ENCODE measurements around the gene PPM1E.
A peak's percentile ranks its signal among the peaks of the same experiment; 100 is the strongest.
"Not testable (repeated sequence)": the region's sequence is repeated elsewhere in the genome, so short reads cannot be mapped to it uniquely, and the experiment has no call there.

The PPM1E gene

DNA sequence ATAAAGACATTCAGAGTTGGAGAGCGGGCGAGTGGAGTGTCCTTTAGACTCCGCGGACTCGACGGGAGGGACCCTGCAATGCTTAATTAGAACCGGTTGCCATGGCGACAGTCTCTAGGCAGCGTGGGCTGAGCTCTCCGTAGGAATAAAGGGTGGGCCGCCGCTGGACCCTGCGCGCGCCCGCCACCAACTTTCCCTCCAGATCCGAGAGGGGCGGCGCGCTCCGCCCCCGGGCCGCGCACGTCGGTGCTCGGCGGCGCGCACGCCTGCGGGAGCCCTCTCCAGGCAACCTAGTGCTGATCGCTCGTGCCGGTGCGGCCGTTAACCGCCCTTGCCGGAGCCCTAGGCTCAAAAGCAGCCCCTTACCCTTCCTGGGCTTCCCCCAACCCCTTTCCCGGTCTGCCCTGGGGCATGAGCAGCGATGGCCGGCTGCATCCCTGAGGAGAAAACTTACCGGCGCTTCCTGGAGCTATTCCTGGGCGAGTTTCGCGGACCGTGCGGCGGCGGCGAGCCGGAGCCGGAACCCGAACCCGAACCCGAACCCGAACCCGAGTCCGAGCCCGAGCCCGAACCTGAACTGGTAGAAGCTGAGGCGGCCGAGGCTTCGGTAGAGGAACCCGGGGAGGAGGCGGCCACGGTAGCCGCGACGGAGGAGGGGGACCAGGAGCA lies at the start of gene PPM1E:
Gene PPM1E, plus strand, starts transcription at position 278 of the 669 bp plus-strand sequence.
- peak; percentile 16 to 21 for DNase-seq (ENCODE audit: extremely low read depth in 1 of 2, low read depth in 1 of 2)

DNA sequence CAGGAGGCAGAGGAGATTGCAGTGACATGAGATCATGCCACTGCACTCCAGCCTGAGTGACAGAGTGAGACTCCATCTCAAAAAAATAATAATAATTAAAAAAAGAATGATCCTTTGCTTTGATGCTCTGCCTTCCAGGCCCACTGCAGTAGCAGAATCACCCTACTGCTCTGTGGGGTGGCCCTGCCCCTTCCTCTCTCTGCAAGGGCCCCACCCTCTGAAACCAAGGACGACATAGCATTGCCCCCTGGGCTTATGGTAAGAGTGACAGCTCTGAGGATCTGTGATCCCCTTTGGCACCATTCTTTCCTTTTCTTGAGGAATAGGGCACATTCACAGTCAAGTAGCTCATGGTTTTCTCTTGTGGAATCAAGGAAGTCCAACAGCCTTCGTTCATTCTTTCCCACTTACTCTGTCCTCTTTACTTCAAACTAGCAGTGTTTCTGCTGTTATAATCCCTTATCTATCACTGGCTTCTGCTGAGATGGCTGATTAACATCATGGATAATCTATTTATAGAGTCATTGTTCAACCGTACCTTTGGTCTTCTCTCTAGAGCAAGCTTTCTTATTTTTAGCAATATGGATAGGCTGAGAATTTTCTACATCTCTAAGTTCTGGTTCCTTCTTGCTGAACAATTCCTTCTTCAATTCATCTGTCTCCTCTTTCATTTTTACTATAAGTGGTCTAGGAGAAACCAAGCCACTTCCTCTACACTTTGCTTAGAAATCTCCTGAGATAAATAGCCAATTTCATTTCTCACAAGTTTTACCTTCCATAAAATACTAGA lies 49.1 kb upstream of the PPM1E start:
- no peak for DNase-seq (ENCODE audit: extremely low read depth in 1 of 2, low read depth in 1 of 2)

DNA sequence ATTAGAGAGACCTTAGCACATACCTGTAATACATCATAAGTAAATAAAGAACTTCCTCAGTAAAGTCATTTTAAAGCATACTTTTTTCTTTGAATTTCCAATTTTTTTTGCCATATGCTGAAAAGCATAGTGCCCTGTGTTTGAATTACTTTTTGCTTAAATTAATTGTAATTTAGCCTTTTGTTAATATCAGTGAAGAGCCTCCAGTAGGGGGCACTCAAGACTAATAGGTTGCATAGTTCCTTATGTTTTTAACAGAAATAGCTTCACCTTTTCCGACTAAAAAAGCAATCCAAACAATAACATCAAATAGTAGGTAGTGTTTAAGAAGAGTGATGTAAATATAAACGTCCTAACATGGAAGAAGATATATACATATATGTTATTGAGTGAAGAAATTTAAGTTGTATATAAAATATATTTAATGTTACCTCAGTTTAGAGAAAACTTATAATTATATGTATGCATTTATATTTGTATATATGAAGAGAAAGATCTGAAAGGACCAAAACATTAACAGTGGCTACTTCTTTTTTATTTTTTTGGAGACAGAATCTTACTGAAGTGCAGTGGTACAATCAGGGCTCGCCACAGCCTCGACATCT lies 44.6 kb upstream of the PPM1E start:
- DNase-seq (ENCODE audit: extremely low read depth in 1 of 2, low read depth in 1 of 2), result no peak

DNA sequence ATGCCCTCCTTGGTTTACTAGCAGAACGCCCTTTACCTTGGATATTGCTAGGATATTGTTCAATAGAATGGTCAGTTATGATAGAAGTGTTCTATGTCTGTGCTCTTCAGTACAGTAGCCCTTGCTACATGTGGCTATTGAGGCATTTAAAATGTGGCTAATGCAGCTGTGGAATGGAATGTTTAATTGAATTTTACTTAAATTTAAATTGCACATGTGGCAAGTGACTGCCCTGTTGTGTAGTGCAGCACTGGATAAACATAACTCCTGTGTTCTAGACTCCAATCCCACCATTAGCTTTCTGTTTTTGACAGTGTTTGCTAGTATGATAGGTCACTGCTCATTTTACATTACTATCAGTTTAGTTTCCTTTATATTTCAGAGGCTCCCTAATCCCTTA lies 33.4 kb upstream of the PPM1E start:
- DNase-seq (ENCODE audit: extremely low read depth in 1 of 2, low read depth in 1 of 2), result no peak

DNA sequence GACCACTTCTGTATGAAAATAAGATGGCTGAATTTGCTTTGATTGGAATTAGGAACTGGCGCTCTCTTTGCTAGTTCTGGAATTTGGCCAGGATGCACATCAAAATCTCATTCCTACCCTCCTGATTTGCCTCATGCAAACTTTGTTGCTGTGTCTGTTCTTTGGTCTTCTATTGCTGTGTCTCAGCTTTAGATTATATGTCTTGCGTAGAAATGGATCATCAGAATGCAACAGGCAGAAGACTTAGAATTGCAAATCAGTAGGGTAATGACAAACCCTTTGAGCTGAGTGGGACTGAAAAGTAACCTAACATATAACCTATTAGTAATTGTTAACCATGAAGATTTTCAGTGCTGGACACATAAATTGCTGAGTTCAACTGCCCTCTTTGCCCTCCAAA lies 33.0 kb upstream of the PPM1E start:
- no peak for DNase-seq (ENCODE audit: extremely low read depth in 1 of 2, low read depth in 1 of 2)

DNA sequence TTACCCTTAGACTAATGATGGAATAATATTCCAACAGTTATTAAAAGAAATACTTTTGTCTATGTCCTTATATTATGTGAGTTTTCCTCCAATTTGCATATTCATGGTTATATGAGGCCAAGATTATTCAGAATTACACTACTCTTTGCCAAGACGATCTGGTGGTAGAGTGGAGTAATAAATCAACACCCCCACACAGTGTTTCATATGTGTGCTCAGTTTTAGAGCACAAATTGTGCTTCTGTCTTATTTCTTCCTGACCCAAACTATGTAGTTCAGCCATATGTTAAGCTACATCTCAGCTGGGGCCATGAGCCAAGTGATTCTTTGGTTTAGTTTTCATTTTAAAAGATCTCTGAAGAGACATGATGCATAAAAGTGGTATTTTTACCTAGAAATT lies 26.9 kb upstream of the PPM1E start:
- DNase-seq (ENCODE audit: extremely low read depth in 1 of 2, low read depth in 1 of 2), result no peak

DNA sequence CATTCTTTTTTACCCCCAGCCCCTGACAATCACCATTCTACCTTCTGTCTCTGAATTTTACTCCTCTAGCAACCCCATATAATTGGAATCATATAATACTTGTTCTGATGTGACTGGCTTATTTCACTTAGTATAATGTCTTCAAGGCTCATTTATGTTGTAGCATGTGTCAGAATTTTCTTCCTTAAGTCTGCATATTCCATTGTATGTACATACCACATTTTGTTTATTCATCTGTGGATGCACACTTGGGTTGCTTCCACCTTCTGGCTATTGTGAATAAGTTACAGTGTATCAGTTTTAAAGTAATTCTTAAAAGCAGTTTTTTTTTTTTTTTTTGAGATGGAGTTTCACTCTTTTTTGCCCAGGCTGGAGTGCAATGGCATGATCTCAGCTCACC lies 24.7 kb upstream of the PPM1E start:
- no peak for DNase-seq (ENCODE audit: extremely low read depth in 1 of 2, low read depth in 1 of 2)

DNA sequence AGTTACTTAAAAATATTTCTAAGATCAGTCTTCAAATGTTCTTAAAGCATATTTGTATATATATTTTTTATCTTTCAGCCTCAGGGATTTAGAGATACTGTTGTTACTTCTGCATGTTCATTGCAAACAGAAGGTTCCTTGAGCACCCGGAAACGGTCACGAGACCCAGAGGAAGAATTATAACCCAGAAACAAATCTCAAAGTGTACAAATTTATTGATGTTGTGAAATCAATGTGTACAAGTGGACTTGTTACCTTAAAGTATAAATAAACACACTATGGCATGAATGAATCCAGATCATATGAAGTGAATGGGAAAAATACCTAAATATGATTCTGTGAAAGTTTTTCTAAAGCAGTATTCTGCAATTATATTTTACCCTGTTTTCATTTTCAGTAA lies 21.6 kb upstream of the PPM1E start:
- DNase-seq (ENCODE audit: extremely low read depth in 1 of 2, low read depth in 1 of 2), result no peak

DNA sequence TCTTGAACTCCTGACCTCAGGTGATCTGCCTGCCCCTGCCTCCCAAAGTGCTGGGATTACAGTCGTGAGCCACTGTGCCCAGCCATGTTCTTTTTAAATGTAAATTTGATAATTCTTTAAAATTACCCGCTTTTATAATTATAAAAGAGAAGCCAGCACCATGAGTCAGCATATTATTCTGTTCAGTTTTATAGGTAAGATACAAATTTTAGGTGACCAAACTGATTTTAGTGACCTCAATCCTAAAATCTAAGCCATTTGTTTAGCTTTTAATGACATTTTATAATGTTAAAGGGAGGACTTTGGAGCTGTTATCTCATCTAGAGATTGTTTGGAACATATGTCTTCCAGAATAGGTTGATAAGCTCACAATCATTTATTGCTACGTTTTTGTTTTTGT lies 20.8 kb upstream of the PPM1E start:
- DNase-seq (ENCODE audit: extremely low read depth in 1 of 2, low read depth in 1 of 2), result no peak

DNA sequence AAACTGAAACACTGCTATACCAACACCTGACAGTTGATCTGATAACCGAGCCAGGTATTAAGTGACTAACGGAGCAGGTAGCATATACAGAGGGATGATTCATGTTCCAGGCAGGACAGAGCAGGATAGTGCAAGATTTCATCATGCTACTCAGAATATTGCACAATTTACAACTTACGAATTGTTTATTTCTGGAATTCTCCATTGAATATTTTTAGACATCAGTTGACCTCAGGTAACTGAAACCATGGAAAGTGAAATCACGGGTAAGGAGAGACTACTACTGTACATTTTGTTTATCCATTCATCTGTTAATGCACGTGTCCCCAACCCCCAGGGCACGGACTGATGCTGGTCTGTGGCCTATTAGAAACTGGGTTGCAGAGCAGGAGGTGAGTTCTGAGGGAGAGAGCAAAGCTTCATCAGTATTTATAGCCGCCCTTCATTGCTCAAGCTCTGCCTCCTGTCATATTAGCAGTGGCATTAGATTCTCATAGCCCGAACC lies 14.5 kb upstream of the PPM1E start:
- no peak for DNase-seq (ENCODE audit: extremely low read depth in 1 of 2, low read depth in 1 of 2)

DNA sequence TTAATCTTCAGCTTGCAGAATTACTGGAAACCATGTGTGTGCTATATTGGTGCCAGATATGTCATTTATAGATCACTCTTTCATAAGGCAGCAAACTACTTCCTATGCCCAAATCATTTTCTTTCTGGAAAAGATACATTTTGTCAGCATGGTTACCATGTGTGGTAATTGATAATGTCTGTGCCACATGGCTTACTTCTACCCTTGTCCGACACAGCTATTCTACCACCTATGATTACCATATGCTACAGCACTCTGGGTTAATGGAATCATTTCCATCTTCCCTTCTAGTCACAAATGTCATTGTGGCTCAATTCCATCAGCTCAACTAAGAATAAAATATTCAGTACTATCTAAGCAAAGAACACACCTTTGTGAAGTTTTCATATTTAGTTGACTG lies 8.0 kb upstream of the PPM1E start:
- no peak for DNase-seq (ENCODE audit: extremely low read depth in 1 of 2, low read depth in 1 of 2)

DNA sequence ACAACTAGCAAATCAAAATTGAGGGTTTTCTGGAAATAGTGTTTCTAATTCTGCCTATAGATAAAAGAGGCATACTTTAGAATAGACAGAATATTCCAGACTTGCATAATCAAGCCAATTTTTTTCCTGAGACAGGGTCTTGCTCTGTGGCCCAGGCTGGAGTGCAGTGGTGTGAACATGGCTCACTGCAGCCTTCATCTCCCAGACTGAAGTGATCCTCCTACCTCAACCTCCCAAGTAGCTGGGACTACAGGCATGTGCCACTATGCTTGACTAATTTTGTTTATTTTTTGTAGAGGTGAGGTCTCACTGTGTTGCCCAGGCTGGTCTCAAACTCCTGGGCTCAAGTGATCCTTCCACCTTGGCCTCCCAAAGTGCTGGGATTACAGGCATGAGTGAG lies 6.0 kb upstream of the PPM1E start:
- not testable (repeated sequence) for DNase-seq (ENCODE audit: extremely low read depth in 1 of 2, low read depth in 1 of 2)

DNA sequence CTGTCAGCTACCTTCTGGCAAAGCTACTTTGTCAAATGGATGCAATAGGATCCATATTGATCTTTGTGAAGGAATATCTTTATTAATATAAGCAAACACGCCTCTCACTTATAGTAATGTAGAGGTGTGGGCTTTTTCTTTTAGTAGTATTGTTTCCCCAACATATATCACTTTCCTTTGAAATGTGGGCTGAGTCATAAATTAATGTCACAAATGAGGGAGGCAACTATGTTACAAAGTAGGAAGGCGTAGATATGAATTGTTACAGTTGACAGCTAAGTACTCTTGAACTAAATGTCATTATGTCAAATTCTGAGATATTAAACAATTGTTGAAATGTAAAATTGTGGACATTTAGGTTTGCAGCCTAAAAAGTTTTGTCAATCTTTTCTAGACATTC lies 2.6 kb upstream of the PPM1E start:
- no peak for DNase-seq (ENCODE audit: extremely low read depth in 1 of 2, low read depth in 1 of 2)

DNA sequence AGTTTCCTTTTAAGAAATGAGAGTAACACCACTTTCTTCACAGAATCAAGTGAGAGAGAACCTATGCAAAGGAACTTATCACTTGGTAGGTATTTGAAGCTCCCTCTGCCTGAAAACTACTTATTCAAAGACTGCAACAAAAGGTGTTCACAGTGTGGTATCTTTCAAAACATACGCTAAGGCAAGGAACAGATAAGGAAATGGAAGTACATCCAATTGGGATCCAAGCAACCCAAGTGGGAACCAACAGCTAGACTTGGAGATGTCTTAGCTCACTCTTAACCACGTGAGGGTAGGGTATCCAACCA lies 431 bp upstream of the PPM1E start:
- no peak for DNase-seq (ENCODE audit: extremely low read depth in 1 of 2, low read depth in 1 of 2)

DNA sequence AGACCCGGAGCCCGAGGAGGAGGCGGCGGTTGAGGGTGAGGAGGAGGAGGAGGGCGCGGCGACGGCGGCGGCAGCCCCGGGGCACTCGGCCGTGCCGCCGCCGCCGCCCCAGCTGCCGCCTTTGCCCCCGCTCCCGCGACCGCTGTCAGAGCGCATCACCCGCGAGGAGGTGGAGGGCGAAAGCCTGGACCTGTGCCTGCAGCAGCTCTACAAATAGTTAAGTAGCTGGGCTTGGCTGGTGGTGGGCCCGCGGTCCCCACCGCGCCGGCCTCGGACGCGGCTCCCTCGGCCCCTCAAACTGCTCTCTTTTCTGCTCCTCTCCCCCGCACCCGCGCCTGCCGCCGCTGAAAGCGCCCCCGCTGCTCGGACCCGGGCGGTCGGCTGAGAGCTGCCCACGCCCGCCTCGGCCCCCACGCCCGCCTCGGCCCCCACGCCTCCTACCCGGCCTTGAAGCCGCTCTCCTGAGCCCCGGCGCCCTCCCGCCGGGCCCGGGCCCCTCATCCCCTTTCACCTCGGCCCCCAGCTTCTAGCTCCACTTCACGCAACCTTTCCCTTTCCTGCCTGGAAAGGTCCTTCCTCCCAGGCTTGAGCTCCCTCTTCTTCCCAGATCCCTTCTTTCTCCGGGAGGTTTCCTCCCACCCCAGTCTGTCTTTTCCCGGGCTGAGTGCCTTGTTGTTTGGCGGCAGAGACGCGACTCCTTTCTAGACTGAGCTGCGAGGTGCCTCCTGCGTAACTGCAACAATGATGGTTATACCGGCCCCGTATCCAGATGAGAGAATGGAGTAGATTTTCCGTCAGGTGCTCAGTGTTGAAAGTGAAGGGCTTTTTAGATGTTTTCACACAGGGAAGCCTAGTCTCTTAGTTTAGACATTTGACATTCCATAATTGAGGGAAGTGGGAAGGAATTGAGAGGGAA lies 850 bp downstream of the PPM1E start:
- no peak for DNase-seq (ENCODE audit: extremely low read depth in 1 of 2, low read depth in 1 of 2)

DNA sequence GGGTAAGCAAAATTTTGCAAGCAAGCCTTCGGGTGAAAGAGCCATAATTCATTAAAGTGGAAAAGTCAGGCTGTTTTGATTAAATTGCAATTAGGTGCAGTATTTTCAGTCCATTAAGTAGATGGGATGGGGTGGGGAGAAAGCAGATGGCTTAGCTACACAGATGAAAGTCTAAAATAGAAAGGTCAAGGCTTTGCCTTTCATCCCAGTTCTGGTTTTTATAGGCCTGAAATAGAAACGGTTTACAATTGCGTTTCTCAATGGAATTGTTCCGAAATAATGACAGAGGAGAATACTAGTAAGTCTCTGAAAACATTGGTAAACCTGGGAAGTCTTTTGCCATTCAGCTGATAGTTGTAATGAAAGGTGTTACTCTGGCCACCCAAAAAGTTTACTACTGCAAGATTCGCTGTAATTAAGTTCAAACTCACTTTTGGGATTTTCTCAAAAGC lies 1.5 kb downstream of the PPM1E start:
- DNase-seq (ENCODE audit: extremely low read depth in 1 of 2, low read depth in 1 of 2), result no peak

DNA sequence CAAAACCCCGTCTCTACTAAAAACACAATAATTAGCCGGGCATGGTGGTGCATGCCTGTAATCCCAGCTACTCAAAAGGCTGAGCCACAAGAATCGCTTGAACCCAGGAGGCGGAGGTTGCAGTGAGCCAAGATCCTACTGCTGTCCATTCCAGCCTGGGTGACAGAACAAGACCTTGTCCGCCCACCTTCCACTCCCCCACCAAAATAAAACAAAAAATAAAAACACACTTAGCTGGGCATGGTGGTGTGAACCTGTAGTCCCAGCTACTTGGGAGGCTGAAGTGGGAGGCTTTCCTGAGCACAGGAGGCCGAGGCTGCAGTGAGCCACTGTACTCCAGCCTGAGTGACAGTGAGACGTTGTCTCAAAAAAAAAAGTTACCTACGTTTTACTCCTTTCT lies 3.2 kb downstream of the PPM1E start:
- no peak for DNase-seq (ENCODE audit: extremely low read depth in 1 of 2, low read depth in 1 of 2)

DNA sequence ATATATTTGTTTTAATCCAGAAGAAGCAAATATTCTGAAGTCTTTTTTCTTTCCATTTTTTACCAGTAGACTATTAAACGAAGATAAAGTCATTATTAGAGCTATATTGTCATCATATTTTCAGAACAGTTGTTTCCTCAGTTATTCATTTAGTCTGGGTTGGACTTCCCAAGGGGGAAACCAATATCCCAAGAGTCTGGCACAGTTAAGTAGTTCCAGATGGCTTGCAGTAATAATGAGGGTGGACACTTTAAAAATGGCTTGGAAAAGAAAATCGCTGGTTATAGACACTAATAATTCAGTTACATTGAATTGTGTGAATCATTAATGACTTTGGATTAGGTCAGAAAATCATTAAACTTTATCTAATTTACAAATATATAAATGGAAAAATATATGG lies 3.9 kb downstream of the PPM1E start:
- no peak for DNase-seq (ENCODE audit: extremely low read depth in 1 of 2, low read depth in 1 of 2)

DNA sequence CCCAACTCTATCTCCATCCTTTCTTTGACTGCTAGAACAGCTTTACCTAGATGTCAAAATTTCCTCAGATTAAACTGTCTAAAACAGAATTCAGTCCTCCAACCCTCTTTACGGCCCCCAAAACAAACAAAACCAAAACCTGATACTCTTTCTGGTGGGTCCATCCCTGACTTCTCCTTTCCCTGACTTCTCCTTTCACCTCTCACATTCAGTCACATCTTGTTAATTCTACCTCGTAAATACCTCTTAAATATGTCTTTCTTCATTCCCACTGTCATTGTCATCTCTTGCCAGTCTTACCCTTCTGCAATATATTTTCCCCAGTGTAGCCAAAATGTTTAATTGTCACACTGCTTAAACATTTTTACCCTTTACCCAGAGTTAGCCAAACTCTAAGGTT lies 4.6 kb downstream of the PPM1E start:
- DNase-seq (ENCODE audit: extremely low read depth in 1 of 2, low read depth in 1 of 2), result no peak

DNA sequence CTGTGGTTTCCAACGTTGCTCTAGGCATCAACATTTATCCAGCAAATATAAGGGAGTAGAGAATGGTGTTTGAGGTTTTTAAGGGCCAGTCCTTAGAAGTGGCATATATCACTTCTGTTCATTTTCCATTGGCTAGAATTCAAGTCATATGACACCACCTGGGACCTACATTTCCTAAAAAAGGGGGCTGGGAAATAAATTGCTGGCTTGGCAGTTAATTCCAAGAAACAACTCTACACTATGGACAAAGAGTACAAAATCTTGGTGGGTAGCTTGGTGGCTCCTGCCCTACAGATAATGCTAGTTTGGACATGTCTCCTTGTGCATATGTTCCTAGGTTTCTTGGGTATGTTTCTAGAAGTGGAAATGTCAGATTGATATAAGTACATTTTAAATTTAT lies 7.6 kb downstream of the PPM1E start:
- DNase-seq (ENCODE audit: extremely low read depth in 1 of 2, low read depth in 1 of 2), result no peak

DNA sequence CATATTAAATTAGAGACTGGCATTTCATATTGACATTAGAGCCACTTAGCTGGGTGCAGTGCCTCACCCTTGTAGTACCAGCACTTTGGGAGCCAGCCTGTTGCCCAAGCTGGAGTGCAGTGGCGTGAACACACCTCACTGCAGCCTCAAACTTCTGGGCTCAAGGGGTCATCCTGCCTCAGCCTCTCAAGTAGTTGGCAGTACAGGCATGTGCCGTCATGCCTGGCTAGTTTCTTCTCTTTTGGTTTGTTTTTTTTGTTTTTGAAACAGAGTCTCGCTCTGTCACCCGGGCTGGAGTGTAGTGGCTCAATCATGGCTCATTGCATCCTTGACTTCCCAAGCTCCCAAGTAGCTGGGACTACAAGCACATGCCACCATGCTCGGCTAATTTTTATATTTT lies 8.7 kb downstream of the PPM1E start:
- DNase-seq (ENCODE audit: extremely low read depth in 1 of 2, low read depth in 1 of 2), result no peak

Data from stimulated activated CD8-positive, alpha-beta memory T cell treated with anti-CD3 and anti-CD28 coated beads, Interleukin-7, amount 100 ng/mL, for 48 hours (primary cell).